HUES64 (cell line): ENCODE results near the gene DDX28.
A peak's percentile ranks its signal among the peaks of the same experiment; 100 is the strongest.
"Not testable (repeated sequence)": the region's sequence is repeated elsewhere in the genome, so short reads cannot be mapped to it uniquely, and the experiment has no call there.

Source experiments
- H3K27ac ChIP-seq: 2 replicates; pipeline ENCODE4 v1.7.0; 2013; ENCODE audit warnings: low read depth, low read length, inconsistent platforms
- H3K27me3 ChIP-seq: 2 replicates; pipeline ENCODE4 v1.6.1; 2013; ENCODE audit warnings: mild to moderate bottlenecking, low read length; ENCODE audit not compliant: insufficient read depth
- H3K36me3 ChIP-seq: 2 replicates; pipeline ENCODE4 v1.6.1; 2013; ENCODE audit warnings: mild to moderate bottlenecking, low read length; ENCODE audit not compliant: insufficient read depth
- H3K4me1 ChIP-seq: 2 replicates; pipeline ENCODE4 v1.6.1; 2013; ENCODE audit warnings: mild to moderate bottlenecking, low read length, moderate library complexity; ENCODE audit not compliant: insufficient read depth
- H3K4me3 ChIP-seq: 2 replicates; pipeline ENCODE4 v1.5.1; 2013; ENCODE audit warnings: mild to moderate bottlenecking, low read length, moderate library complexity
- H3K9ac ChIP-seq: 2 replicates; pipeline ENCODE4 v1.6.1; 2013; ENCODE audit warnings: mild to moderate bottlenecking, low read depth, low read length
- H3K9me3 ChIP-seq: 2 replicates; pipeline ENCODE4 v1.6.1; 2013; ENCODE audit warnings: low read depth, low read length; ENCODE audit not compliant: insufficient read depth
- whole genome bisulfite sequencing: fragments of 150-250, 120-280 bp; methylation state at CpG from one replicate; pipeline ENCODE4 v1.1.7; 2013; ENCODE audit warnings: missing lambda C conversion rate; 5-methylcytosine and 5-hydroxymethylcytosine counted together

Gene DDX28

DNA sequence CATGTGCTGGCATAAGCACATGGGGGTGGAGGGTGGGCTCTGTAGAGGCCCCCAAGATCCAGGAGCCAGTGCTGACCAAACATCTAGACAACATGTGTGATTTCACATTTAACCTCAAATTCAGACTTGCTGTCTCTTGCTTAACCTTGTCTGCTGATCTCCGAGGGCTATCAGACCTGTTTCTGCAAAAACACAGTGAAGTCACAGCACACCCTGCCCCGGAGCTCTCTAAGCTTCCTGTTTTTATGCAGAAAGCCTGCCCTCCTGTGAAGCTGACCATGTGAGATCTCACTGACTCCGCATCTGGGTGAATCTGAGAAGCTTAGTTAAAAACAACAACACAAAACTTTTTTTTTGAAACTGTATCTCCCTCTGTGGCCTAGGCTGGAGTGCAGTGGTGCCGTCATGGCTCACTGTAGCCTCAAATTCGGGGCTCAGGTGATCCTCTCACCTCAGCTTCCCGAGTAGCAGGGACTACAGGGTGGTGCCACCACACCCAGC is 17.2 kb downstream of the DDX28 start:
- Histone ChIP-seq H3K27ac (peak overlapping the region; percentile 9; the same call in 1 of the 2 replicates), H3K36me3 (no peaks in the 10 kb centered on the region), H3K9ac (no peak overlapping the region), H3K4me3 (no peak overlapping the region), H3K27me3 (no peaks in the 10 kb centered on the region), H3K9me3 (no peaks in the 10 kb centered on the region), H3K4me1 (peaks cover 5% of the 10 kb centered on the region; the same call in 1 of the 2 replicates)
- 59% methylated on average over 6 of the region's 6 CpGs for WGBS

GRCh38 chr16:68005211-68005610 is 17.8 kb downstream of the DDX28 start:
- no peaks in the 10 kb centered on the region for H3K27me3 ChIP-seq
- no peaks in the 10 kb centered on the region for H3K36me3 ChIP-seq
- no peaks in the 10 kb centered on the region for H3K9me3 ChIP-seq
- peaks cover 5% of the 10 kb centered on the region; the same call in 1 of the 2 replicates for H3K4me1 ChIP-seq
- H3K9ac ChIP-seq = no peak overlapping the region
- no peak overlapping the region for H3K4me3 ChIP-seq
- no peak overlapping the region for H3K27ac ChIP-seq
- WGBS = 94% methylated on average over 9 of the region's 9 CpGs

GRCh38 chr16:68003031-68003430 is 20.0 kb downstream of the DDX28 start:
- Histone ChIP-seq H3K9me3 (no peaks in the 10 kb centered on the region), H3K36me3 (no peaks in the 10 kb centered on the region), H3K27ac (no peak overlapping the region), H3K4me3 (no peak overlapping the region), H3K4me1 (no peaks in the 10 kb centered on the region), H3K27me3 (no peaks in the 10 kb centered on the region), H3K9ac (no peak overlapping the region)
- 92% methylated on average over 4 of the region's 4 CpGs for WGBS

DNA sequence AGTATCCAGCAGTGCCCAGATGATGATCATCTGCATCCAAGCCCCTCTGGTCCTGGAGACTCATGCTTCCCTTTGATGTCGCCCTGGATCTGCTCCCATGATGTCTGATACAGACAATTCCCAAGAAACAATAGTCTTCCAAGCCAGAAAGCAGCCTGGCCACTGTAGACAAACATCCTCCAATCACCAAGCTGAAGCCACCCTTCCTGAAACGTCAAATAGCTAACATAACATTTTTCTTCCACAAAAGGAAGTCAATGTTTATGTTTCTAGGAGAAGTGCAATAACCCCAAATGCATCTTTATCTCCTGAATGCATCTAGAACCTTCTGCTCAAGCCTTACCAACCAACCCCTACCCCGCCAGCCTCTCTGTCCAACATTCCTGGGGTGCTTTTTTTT is 22.6 kb downstream of the DDX28 start:
- no peaks in the 10 kb centered on the region for H3K36me3 ChIP-seq
- H3K4me3 ChIP-seq = no peak overlapping the region
- no peak overlapping the region for H3K27ac ChIP-seq
- no peaks in the 10 kb centered on the region for H3K4me1 ChIP-seq
- H3K27me3 ChIP-seq = no peaks in the 10 kb centered on the region
- H3K9me3 ChIP-seq = no peaks in the 10 kb centered on the region
- no peak overlapping the region for H3K9ac ChIP-seq
- WGBS = 82% methylated on average over 3 of the region's 3 CpGs

GRCh38 chr16:67999985-68000384 is 23.0 kb downstream of the DDX28 start:
- Histone ChIP-seq H3K9ac (no peak overlapping the region), H3K36me3 (no peaks in the 10 kb centered on the region), H3K27me3 (no peaks in the 10 kb centered on the region), H3K4me3 (no peak overlapping the region), H3K4me1 (no peaks in the 10 kb centered on the region), H3K9me3 (no peaks in the 10 kb centered on the region), H3K27ac (no peak overlapping the region)
- WGBS = 94% methylated on average over 2 of the region's 2 CpGs

DNA sequence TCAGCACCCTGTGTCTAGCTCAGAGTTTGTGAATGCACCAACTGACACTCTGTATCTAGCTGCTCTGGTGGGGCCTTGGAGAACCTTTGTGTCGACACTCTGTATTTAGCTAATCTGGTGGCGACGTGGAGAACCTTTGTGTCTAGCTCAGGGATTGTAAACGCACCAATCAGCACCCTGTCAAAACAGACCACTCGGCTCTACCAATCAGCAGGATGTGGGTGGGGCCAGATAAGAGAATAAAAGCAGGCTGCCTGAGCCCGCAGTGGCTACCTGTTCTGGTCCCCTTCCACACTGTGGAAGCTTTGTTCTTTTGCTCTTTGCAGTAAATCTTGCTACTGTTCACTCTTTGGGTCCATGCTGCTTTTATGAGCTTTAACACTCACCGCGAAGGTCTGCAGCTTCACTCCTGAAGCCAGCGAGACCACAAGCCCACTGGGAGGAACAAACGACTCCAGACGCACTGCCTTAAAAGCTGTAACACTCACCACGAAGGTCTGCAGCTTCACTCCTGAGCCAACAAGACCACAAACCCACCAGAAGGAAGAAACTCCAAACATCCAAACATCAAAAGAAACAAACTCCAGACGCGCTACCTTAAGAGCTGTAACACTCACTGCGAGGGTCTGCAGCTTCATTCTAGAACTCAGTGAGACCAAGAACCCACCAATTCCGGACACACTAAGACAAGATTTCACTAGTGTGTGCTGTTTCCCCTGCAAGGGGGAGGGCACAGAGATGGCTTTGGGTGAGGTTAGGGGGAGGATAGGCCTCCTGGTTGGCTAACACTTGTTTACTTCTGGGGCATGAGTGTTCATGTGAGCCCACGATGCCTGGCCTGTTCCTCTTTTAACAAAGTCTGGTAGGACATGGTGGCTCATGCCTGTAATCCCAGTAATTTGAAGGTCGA is 24.0 kb downstream of the DDX28 start, which contains the start of gene DPEP2:
TSS of gene DPEP2 (minus strand) at position 706 of the 910 bp plus-strand sequence. CDS start 6,272 bp downstream, outside the sequence.
- 94% methylated on average over 18 of the region's 18 CpGs for WGBS
- not testable (repeated sequence) for H3K9ac ChIP-seq, H3K36me3 ChIP-seq, H3K27ac ChIP-seq, H3K9me3 ChIP-seq, H3K27me3 ChIP-seq, H3K4me3 ChIP-seq, H3K4me1 ChIP-seq

DNA sequence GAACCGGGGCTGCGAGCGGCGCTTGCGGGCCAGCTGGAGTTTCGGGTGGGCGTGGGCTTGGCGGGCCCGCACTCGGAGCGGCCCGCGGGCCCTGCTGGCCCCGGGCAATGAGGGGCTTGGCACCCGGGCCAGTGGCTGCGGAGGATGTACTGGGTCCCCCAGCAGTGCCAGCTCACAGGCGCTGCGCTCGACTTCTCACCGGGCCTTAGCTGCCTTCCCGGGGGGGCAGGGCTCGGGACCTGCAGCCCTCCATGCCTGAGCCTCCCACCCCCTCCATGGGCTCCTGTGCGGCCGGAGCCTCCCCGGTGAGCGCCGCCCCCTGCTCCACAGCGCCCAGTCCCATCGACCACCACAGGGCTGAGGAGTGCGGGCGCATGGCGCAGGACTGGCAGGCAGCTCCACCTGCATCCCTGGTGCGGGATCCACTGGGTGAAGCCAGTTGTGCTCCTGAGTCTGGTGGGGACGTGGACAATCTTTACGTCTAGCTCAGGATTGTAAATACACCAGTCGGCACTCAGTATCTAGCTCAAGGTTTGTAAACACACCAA is 24.7 kb downstream of the DDX28 start:
- H3K27me3 ChIP-seq, H3K4me1 ChIP-seq, H3K36me3 ChIP-seq, H3K9me3 ChIP-seq, H3K27ac ChIP-seq, H3K4me3 ChIP-seq, H3K9ac ChIP-seq: not testable (repeated sequence)
- 96% methylated on average over 36 of the region's 36 CpGs for WGBS

- WGBS = 98% methylated on average over 5 of the region's 5 CpGs
- H3K9me3 ChIP-seq = no peaks in the 10 kb centered on the region
- no peaks in the 10 kb centered on the region for H3K36me3 ChIP-seq
- H3K9ac ChIP-seq = no peak overlapping the region
- no peaks in the 10 kb centered on the region for H3K4me1 ChIP-seq
- H3K27me3 ChIP-seq = peaks cover 13% of the 10 kb centered on the region
- no peak overlapping the region for H3K27ac ChIP-seq
- H3K4me3 ChIP-seq = no peak overlapping the region
These were observed 26.4 kb downstream of the DDX28 start for GRCh38 chr16:67996666-67997065.

DNA sequence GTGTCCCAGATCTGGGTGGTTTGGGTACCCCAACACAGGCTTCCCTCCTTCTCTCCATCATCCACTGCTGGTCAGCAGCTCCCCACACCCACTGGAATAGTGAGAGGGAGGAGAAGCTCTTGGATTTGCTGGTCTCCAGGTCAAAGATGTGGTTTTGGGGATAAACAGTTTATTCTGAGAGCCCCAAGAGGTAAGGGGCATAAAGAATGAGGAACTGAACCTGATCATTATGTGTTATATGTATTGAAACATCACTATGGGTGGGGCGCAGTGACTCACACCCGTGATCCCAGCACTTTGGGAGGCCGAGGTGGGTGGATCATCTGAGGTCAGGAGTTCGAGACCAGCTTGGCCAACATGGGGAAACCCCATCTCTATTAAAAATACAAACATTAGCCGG is 27.6 kb downstream of the DDX28 start:
- H3K9ac ChIP-seq = no peak overlapping the region
- H3K4me1 ChIP-seq = no peaks in the 10 kb centered on the region
- peaks cover 13% of the 10 kb centered on the region for H3K27me3 ChIP-seq
- WGBS = 90% methylated on average over 5 of the region's 5 CpGs
- no peak overlapping the region for H3K4me3 ChIP-seq
- no peaks in the 10 kb centered on the region for H3K9me3 ChIP-seq
- H3K27ac ChIP-seq = no peak overlapping the region
- no peaks in the 10 kb centered on the region for H3K36me3 ChIP-seq

DNA sequence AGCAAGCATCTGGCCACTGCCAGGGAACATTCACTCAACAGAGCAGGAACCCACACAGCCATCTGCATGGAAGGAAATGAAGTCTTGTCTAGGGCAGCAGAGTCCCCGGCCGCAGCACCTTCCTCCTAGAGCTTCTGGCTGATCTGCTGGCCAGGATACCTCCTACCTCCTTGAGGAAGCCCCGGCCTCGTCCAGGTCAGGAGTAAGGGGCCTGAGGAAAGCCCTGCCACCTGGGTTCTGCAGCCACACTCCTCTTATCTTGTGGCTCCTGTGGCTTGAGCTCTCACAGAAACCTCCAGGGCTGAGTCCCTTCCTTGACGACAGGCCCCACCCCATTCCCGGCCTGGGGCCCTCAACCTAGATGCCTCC is 29.0 kb downstream of the DDX28 start:
- H3K27ac ChIP-seq, H3K36me3 ChIP-seq, H3K9ac ChIP-seq, H3K4me1 ChIP-seq, H3K4me3 ChIP-seq, H3K9me3 ChIP-seq: not testable (repeated sequence)
- H3K27me3 ChIP-seq = peaks cover 13% of the 10 kb centered on the region
- WGBS = 91% methylated on average over 4 of the region's 6 CpGs

DNA sequence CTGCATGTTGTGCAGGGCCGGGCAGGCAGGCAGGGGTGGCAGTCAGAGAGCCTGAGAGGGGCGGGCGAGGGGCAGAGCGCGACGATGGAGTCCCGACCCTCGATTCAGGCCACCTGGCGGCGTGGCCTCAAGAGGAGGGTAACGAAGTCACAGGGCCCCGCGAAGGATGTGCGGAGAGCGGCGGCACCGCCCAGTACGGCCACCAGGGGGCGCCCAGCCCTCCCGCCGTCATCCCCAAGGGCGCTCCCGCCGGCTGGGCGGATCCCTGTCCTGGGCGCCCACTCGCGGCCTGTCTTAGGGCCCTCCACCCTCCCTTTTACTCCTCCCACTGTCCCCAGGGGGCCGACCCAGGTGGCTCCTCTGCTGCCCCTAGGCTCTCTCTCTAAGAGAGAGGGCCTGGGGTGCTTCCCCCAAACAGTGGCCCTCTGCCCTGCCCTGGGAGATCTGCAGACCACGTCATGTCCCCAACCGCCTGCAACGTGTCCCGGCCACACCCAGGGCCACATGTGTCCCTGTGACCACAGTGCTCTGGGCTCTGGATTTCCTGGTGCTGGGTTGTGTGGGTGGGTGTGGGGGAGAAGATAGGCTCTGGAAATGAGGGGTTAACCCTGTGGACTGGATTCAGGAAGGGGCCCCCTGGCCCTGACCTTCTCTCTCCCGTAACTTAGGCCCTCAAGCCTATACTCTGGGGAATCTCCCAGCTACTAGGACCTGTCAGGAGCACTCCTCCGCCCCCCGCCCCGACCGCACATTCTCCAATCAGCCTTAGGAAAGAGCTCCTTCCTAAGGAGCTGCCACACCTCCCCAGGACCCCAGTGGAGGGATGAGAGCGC is 29.6 kb downstream of the DDX28 start:
- H3K4me3 ChIP-seq = no peak overlapping the region
- 23% methylated on average over 39 of the region's 39 CpGs for WGBS

More for the DNA sequence above, 29.6 kb downstream of the DDX28 start:
- Histone ChIP-seq H3K36me3 (no peaks in the 10 kb centered on the region), H3K4me1 (no peaks in the 10 kb centered on the region), H3K9ac (no peak overlapping the region), H3K27ac (no peak overlapping the region), H3K27me3 (peaks cover 13% of the 10 kb centered on the region), H3K9me3 (no peaks in the 10 kb centered on the region)
